Neural cell (in vitro differentiated cells): ENCODE measurements around the gene ACOT6. TPM values are rescaled to one million over a fixed set of nuclear protein-coding genes. Genes with fewer than 3 reads are reported as not detected.
A peak's percentile ranks its signal among the peaks of the same experiment; 100 is the strongest.
"Not testable (repeated sequence)": the region's sequence is repeated elsewhere in the genome, so short reads cannot be mapped to it uniquely, and the experiment has no call there.

Source experiments
- H2AFZ ChIP-seq: fragments of 200-600, 300-800 bp; sonication (generic), shearing (Covaris generic); 2 replicates; pipeline ENCODE4 v1.6.0; 2014; ENCODE audit warnings: low read depth, mild to moderate bottlenecking, antibody characterized with exemption, low read length, moderate library complexity
- H3F3A ChIP-seq: fragments of 200-600 bp; shearing (Covaris generic); 2 replicates; pipeline ENCODE4 v1.6.1; 2016; ENCODE audit warnings: mild to moderate bottlenecking, moderate library complexity, mixed read lengths, antibody characterized with exemption, low read length; ENCODE audit not compliant: insufficient read depth, poor library complexity, severe bottlenecking
- H3K27ac ChIP-seq: fragments of 200-600, 300-800 bp; sonication (generic), shearing (Covaris generic); 2 replicates; pipeline ENCODE4 v1.5.1; 2014; ENCODE audit warnings: mild to moderate bottlenecking, low read length, moderate library complexity
- H3K27me3 ChIP-seq: fragments of 300-800, 200-600 bp; sonication (generic), shearing (Covaris generic); 2 replicates; pipeline ENCODE4 v1.6.0; 2014; ENCODE audit warnings: mild to moderate bottlenecking, low read depth, low read length, moderate library complexity; ENCODE audit not compliant: insufficient read depth
- H3K36me3 ChIP-seq: fragments of 300-800, 200-600 bp; sonication (generic), shearing (Covaris generic); 2 replicates; pipeline ENCODE4 v1.5.1; 2014; ENCODE audit warnings: mild to moderate bottlenecking, antibody characterized with exemption, low read length, moderate library complexity; ENCODE audit not compliant: insufficient read depth
- H3K4me2 ChIP-seq: fragments of 300-800, 200-600 bp; sonication (generic), shearing (Covaris generic); 2 replicates; pipeline ENCODE4 v1.6.0; 2014; ENCODE audit warnings: mild to moderate bottlenecking, low read length
- H3K4me3 ChIP-seq: fragments of 300-800, 200-600 bp; sonication (generic), shearing (Covaris generic); 2 replicates; pipeline ENCODE4 v1.5.1; 2014; ENCODE audit warnings: mild to moderate bottlenecking, low read length, moderate library complexity
- H3K79me2 ChIP-seq: fragments of 200-600 bp; shearing (Covaris generic); replicated peaks from 2 replicates; pipeline ENCODE4 v1.6.0; 2014; ENCODE audit warnings: mild to moderate bottlenecking, low read length, moderate library complexity; ENCODE audit not compliant: insufficient read depth
- H3K9ac ChIP-seq: fragments of 300-800, 200-600 bp; sonication (generic), shearing (Covaris generic); 2 replicates; pipeline ENCODE4 v1.6.1; 2016; ENCODE audit warnings: mild to moderate bottlenecking, low read length, mixed read lengths
- H3K9me2 ChIP-seq: fragments of 200-600 bp; shearing (Covaris generic); 2 replicates; pipeline ENCODE4 v1.6.1; 2016; ENCODE audit warnings: mild to moderate bottlenecking, low read length, mixed read lengths; ENCODE audit not compliant: insufficient read depth
- H3K9me3 ChIP-seq: fragments of 200-600, 300-800 bp; sonication (generic), shearing (Covaris generic); 2 replicates; pipeline ENCODE4 v1.6.1; 2016; ENCODE audit warnings: mild to moderate bottlenecking, mixed run types, low read length, moderate library complexity, mixed read lengths
- H4K20me1 ChIP-seq: fragments of 200-600 bp; shearing (Covaris generic); 2 replicates; pipeline ENCODE4 v1.6.1; 2016; ENCODE audit warnings: mild to moderate bottlenecking, mixed run types; ENCODE audit not compliant: insufficient read depth
- CTCF ChIP-seq: fragments of 450-650 bp; IDR thresholded peaks from 2 replicates; pipeline ENCODE4 v1.5.1; 2014; ENCODE audit warnings: antibody characterized with exemption, mild to moderate bottlenecking, moderate library complexity; ENCODE audit not compliant: poor library complexity, severe bottlenecking
- EP300 ChIP-seq: fragments of 450-650 bp; conservative IDR thresholded peaks from 2 replicates; pipeline ENCODE4 v1.6.1; 2014; ENCODE audit warnings: antibody characterized with exemption, mild to moderate bottlenecking, moderate library complexity; ENCODE audit not compliant: poor library complexity, severe bottlenecking
- EZH2 ChIP-seq: fragments of 200-600, 300-800 bp; shearing (Covaris generic), sonication (generic); IDR thresholded peaks from 2 replicates; pipeline ENCODE4 v1.6.1; 2014; ENCODE audit warnings: antibody characterized with exemption, low read length, borderline replicate concordance, mild to moderate bottlenecking; ENCODE audit not compliant: insufficient read depth, poor library complexity, severe bottlenecking
- MXI1 ChIP-seq: fragments of 450-650 bp; conservative IDR thresholded peaks from 2 replicates; pipeline ENCODE4 v1.6.1; 2014; ENCODE audit warnings: antibody characterized with exemption, mild to moderate bottlenecking; ENCODE audit not compliant: poor library complexity, severe bottlenecking
- POLR2AphosphoS5 ChIP-seq: IDR thresholded peaks from 2 replicates; pipeline ENCODE4 v1.6.1; 2012
- RAD21 ChIP-seq: fragments of 450-650 bp; conservative IDR thresholded peaks from 2 replicates; pipeline ENCODE4 v1.6.1; 2014; ENCODE audit warnings: antibody characterized with exemption, mild to moderate bottlenecking, moderate library complexity
- REST ChIP-seq: IDR thresholded peaks from 2 replicates; pipeline ENCODE4 v1.6.1; 2012; ENCODE audit warnings: borderline replicate concordance
- SMC3 ChIP-seq: fragments of 450-650 bp; conservative IDR thresholded peaks from 2 replicates; pipeline ENCODE4 v1.6.1; 2014; ENCODE audit warnings: antibody characterized with exemption, mild to moderate bottlenecking, moderate library complexity; ENCODE audit not compliant: poor library complexity
- TAF1 ChIP-seq: IDR thresholded peaks from 2 replicates; pipeline ENCODE4 v1.6.1; 2012; ENCODE audit warnings: low read depth
- polyA plus RNA-seq: library from polyadenylated mRNA; depleted of rRNA; stranded (reverse); fragments of >200 nt; gene quantifications from 2 replicates; pipeline ENCODE4 v1.2.3, GENCODE V29; 2014

The ACOT6 gene
- polyA plus RNA-seq, 1 donor from 2014 or later, result not detected

- Histone ChIP-seq H3K4me3 (no peak overlapping the region), H3K27ac (no peak overlapping the region), H4K20me1 (no peaks in the 10 kb centered on the region), H3K9ac (no peak overlapping the region), H3K27me3 (no peaks in the 10 kb centered on the region), H3K9me3 (no peaks in the 10 kb centered on the region), H2AFZ (no peak overlapping the region), H3K4me2 (no peak overlapping the region), H3K79me2 (no peaks in the 10 kb centered on the region), H3F3A (no peaks in the 10 kb centered on the region), H3K36me3 (no peaks in the 10 kb centered on the region), H3K9me2 (no peaks in the 10 kb centered on the region)
- TF ChIP-seq SMC3 (no peak), REST (no peak)
These were observed 45.0 kb upstream of the ACOT6 start for GRCh38 chr14:73567358-73567757.

- no peak overlapping the region for H3K9ac ChIP-seq
- H3K9me2 ChIP-seq, result no peaks in the 10 kb centered on the region
- H3K79me2 ChIP-seq, result no peaks in the 10 kb centered on the region
- no peak overlapping the region for H3K4me3 ChIP-seq
- H4K20me1 ChIP-seq, result no peaks in the 10 kb centered on the region
- TF ChIP-seq RAD21, result no peak
- no peak for TF ChIP-seq EP300
- TF ChIP-seq POLR2AphosphoS5, result no peak
- no peak for TF ChIP-seq TAF1
- no peak for TF ChIP-seq SMC3
- no peak for TF ChIP-seq EZH2
- no peak for TF ChIP-seq MXI1
- no peak for TF ChIP-seq CTCF
- no peak for TF ChIP-seq REST
- no peaks in the 10 kb centered on the region for H3K27me3 ChIP-seq
- H3K27ac ChIP-seq, result no peak overlapping the region
- H3F3A ChIP-seq, result no peaks in the 10 kb centered on the region
- H2AFZ ChIP-seq, result no peak overlapping the region
- H3K9me3 ChIP-seq, result no peaks in the 10 kb centered on the region
- H3K36me3 ChIP-seq, result no peaks in the 10 kb centered on the region
- H3K4me2 ChIP-seq, result no peak overlapping the region
These were observed 44.1 kb upstream of the ACOT6 start for GRCh38 chr14:73567951-73568885.

GRCh38 chr14:73568886-73569184, 43.5 kb upstream of the ACOT6 start:
- not testable (repeated sequence) for H3K9me2 ChIP-seq, H2AFZ ChIP-seq, H3K4me2 ChIP-seq, H3K27ac ChIP-seq, H3F3A ChIP-seq, H3K4me3 ChIP-seq, H3K9me3 ChIP-seq, H4K20me1 ChIP-seq, H3K9ac ChIP-seq, H3K27me3 ChIP-seq, H3K36me3 ChIP-seq, H3K79me2 ChIP-seq

GRCh38 chr14:73569185-73569958, 42.9 kb upstream of the ACOT6 start, which contains the start of gene ACOT2:
Gene ACOT2, plus strand, starts transcription at chr14:73569213. Its CDS starts 28 bp downstream, at chr14:73569241.
- H3K9me2 ChIP-seq, H2AFZ ChIP-seq, H3K27me3 ChIP-seq, H3K4me2 ChIP-seq, H3F3A ChIP-seq, H3K79me2 ChIP-seq, H3K9ac ChIP-seq, H3K27ac ChIP-seq, H3K9me3 ChIP-seq, H4K20me1 ChIP-seq, H3K36me3 ChIP-seq: not testable (repeated sequence)
- H3K4me3 ChIP-seq, result peak within 1 kb of the TSS; percentile 10
